Urothelium cell line (cell line): ENCODE results near the gene TNKS1BP1.
"Not testable (repeated sequence)": the region's sequence is repeated elsewhere in the genome, so short reads cannot be mapped to it uniquely, and the experiment has no call there.

Source experiments
- DNase-seq: peaks from one replicate; pipeline ENCODE4 v3.0.0; 2011; ENCODE audit warnings: low spot score, mixed read lengths
- FAIRE-seq: peaks from 2 replicates; lab custom pipeline; 2011; peaks lifted over from hg19 to GRCh38; lab: Jason Lieb, UNC

The TNKS1BP1 gene

GRCh38 chr11:57324886-57325734 is at the start of gene TNKS1BP1:
Gene TNKS1BP1 (minus strand): TSS chr11:57324952. CDS start chr11:57321885, 3,067 bp downstream.
- DNase-seq (peak; percentile 93), FAIRE-seq (peak; percentile 20)

- DNase-seq = no peak
- no peak for FAIRE-seq
Measured at GRCh38 chr11:57373146-57373545, 48.4 kb upstream of the TNKS1BP1 start.

- no peak for DNase-seq
- no peak for FAIRE-seq
Measured at GRCh38 chr11:57370941-57371340, 46.2 kb upstream of the TNKS1BP1 start.

GRCh38 chr11:57370251-57370650 is 45.5 kb upstream of the TNKS1BP1 start:
- no peak for DNase-seq
- FAIRE-seq = no peak

- DNase-seq (no peak), FAIRE-seq (no peak)
Measured at GRCh38 chr11:57368845-57369232, 44.1 kb upstream of the TNKS1BP1 start.

- DNase-seq = no peak
- no peak for FAIRE-seq
Measured at GRCh38 chr11:57368106-57368844, 43.5 kb upstream of the TNKS1BP1 start.

GRCh38 chr11:57364851-57365660 is 40.3 kb upstream of the TNKS1BP1 start:
- FAIRE-seq = no peak
- no peak for DNase-seq

- FAIRE-seq (no peak), DNase-seq (no peak)
Measured at GRCh38 chr11:57363131-57364080, 38.7 kb upstream of the TNKS1BP1 start.

- FAIRE-seq = no peak
- DNase-seq = no peak
Measured at GRCh38 chr11:57361926-57362325, 37.2 kb upstream of the TNKS1BP1 start.

GRCh38 chr11:57361420-57361819 is 36.7 kb upstream of the TNKS1BP1 start:
- FAIRE-seq, DNase-seq: not testable (repeated sequence)

GRCh38 chr11:57360991-57361390 is 36.2 kb upstream of the TNKS1BP1 start:
- FAIRE-seq (no peak), DNase-seq (no peak)

GRCh38 chr11:57359896-57360690 is 35.3 kb upstream of the TNKS1BP1 start:
- no peak for FAIRE-seq

GRCh38 chr11:57359396-57359795 is 34.6 kb upstream of the TNKS1BP1 start:
- FAIRE-seq (no peak), DNase-seq (no peak)

More at GRCh38 chr11:57359896-57360690, 35.3 kb upstream of the TNKS1BP1 start:
- no peak for DNase-seq

GRCh38 chr11:57358991-57359390 is 34.2 kb upstream of the TNKS1BP1 start:
- DNase-seq (no peak), FAIRE-seq (no peak)

- FAIRE-seq (no peak), DNase-seq (no peak)
Measured at GRCh38 chr11:57358543-57358961, 33.8 kb upstream of the TNKS1BP1 start.

- FAIRE-seq = no peak
Measured at GRCh38 chr11:57357856-57358255, 33.1 kb upstream of the TNKS1BP1 start.

GRCh38 chr11:57357310-57357709 is 32.6 kb upstream of the TNKS1BP1 start:
- FAIRE-seq = no peak
- DNase-seq = no peak

More at GRCh38 chr11:57357856-57358255, 33.1 kb upstream of the TNKS1BP1 start:
- no peak for DNase-seq

GRCh38 chr11:57356268-57356667 is 31.5 kb upstream of the TNKS1BP1 start:
- FAIRE-seq = no peak
- no peak for DNase-seq

- no peak for FAIRE-seq
- no peak for DNase-seq
Measured at GRCh38 chr11:57354699-57355098, 29.9 kb upstream of the TNKS1BP1 start.
